HG02981 (cell line): Measurements from ENCODE around the gene CPNE8.

ENCODE experiments used
- ATAC-seq: cut with Tn5 transposase; IDR thresholded peaks from one replicate; pipeline ENCODE4 v1.9.1; 2021; ENCODE audit warnings: mild to moderate bottlenecking, moderate library complexity; ENCODE audit not compliant: unreplicated experiment

Gene CPNE8

GRCh38 chr12:38838056-38838850 lies 67.1 kb downstream of the CPNE8 start:
- no peak for ATAC-seq

- no peak for ATAC-seq
Measured at GRCh38 chr12:38831715-38832114, 73.7 kb downstream of the CPNE8 start.

- no peak for ATAC-seq
Measured at GRCh38 chr12:38825006-38825405, 80.4 kb downstream of the CPNE8 start.

GRCh38 chr12:38823738-38824137 lies 81.7 kb downstream of the CPNE8 start:
- ATAC-seq = no peak

- ATAC-seq = no peak
Measured at GRCh38 chr12:38823314-38823713, 82.1 kb downstream of the CPNE8 start.

GRCh38 chr12:38817942-38818341 lies 87.4 kb downstream of the CPNE8 start:
- no peak for ATAC-seq

- no peak for ATAC-seq
Measured at GRCh38 chr12:38813923-38814322, 91.5 kb downstream of the CPNE8 start.

GRCh38 chr12:38811814-38812356 lies 93.5 kb downstream of the CPNE8 start:
- ATAC-seq = no peak

GRCh38 chr12:38809832-38810231 lies 95.6 kb downstream of the CPNE8 start:
- no peak for ATAC-seq

- ATAC-seq = no peak
Measured at GRCh38 chr12:38788106-38788505, 117.3 kb downstream of the CPNE8 start.

GRCh38 chr12:38785381-38785780 lies 120.0 kb downstream of the CPNE8 start:
- no peak for ATAC-seq

GRCh38 chr12:38783304-38783703 lies 122.1 kb downstream of the CPNE8 start:
- ATAC-seq = no peak

GRCh38 chr12:38782359-38782758 lies 123.0 kb downstream of the CPNE8 start:
- ATAC-seq = no peak

- ATAC-seq = no peak
Measured at GRCh38 chr12:38776647-38777046, 128.7 kb downstream of the CPNE8 start.

- peak; percentile 87 for ATAC-seq
Measured at GRCh38 chr12:38775457-38775856, 129.9 kb downstream of the CPNE8 start.

GRCh38 chr12:38772437-38772836 lies 133.0 kb downstream of the CPNE8 start:
- ATAC-seq = no peak

GRCh38 chr12:38771871-38772270 lies 133.5 kb downstream of the CPNE8 start:
- peak; percentile 85 for ATAC-seq

GRCh38 chr12:38761636-38762342 lies 143.6 kb downstream of the CPNE8 start:
- no peak for ATAC-seq

GRCh38 chr12:38761111-38761510 lies 144.3 kb downstream of the CPNE8 start:
- ATAC-seq = no peak

- no peak for ATAC-seq
Measured at GRCh38 chr12:38759621-38760020, 145.8 kb downstream of the CPNE8 start.

- ATAC-seq = no peak
Measured at GRCh38 chr12:38746744-38747143, 158.6 kb downstream of the CPNE8 start.

- no peak for ATAC-seq
Measured at GRCh38 chr12:38745601-38746000, 159.8 kb downstream of the CPNE8 start.
